ENCODE results near the gene EIF1AX.

- no peak for TF ChIP-seq CTCF (IDR thresholded peaks at IDR 0.05; ENCODE audit: borderline replicate concordance, extremely low read depth, low read length, poor library complexity, severe bottlenecking)
- TF ChIP-seq EZH2 (IDR thresholded peaks at IDR 0.05; ENCODE audit: borderline replicate concordance, low read depth, low read length, severe bottlenecking), result no peak
Measured at GRCh38 chrX:20111271-20111670, 30.4 kb downstream of the EIF1AX start.

All from DND-41 (cell line).